K562 (cell line): ENCODE measurements around the gene RHOBTB3. TPM values are rescaled to one million over a fixed set of nuclear protein-coding genes. Genes with fewer than 3 reads are reported as not detected.
A peak's percentile ranks its signal among the peaks of the same experiment; 100 is the strongest.

Experiments used
- CBFA2T3 ChIP-seq: fragments of 450-650 bp; IDR thresholded peaks from 2 replicates; pipeline ENCODE4 v1.6.1; 2017
- KLF13 ChIP-seq: fragments of 450-650 bp; IDR thresholded peaks from 2 replicates; pipeline ENCODE4 v1.6.1; 2016; ENCODE audit warnings: missing genetic modification characterization, low read depth, mild to moderate bottlenecking, missing compliant biosample characterization, moderate library complexity, borderline replicate concordance
- KLF6 ChIP-seq: fragments of 250-450 bp; sonication (Bioruptor Pico); IDR thresholded peaks from 2 replicates; pipeline ENCODE4 v1.4.0; 2020; ENCODE audit warnings: mild to moderate bottlenecking, moderate library complexity, borderline replicate concordance
- RHOXF2B ChIP-seq: fragments of 250-450 bp; sonication (Bioruptor Pico); conservative IDR thresholded peaks from 2 replicates; pipeline ENCODE4 v1.5.1; 2021
- SMARCA4 ChIP-seq: fragments of 450-650 bp; IDR thresholded peaks from 2 replicates; pipeline ENCODE4 v1.6.1; 2016
- ZNF133 ChIP-seq: fragments of 250-450 bp; sonication (Bioruptor Pico); IDR thresholded peaks from 2 replicates; pipeline ENCODE4 v1.4.0; 2020; ENCODE audit warnings: mild to moderate bottlenecking
- ZNF76 ChIP-seq: fragments of 250-450 bp; sonication (Bioruptor Pico); IDR thresholded peaks from 2 replicates; pipeline ENCODE4 v1.4.0; 2020; ENCODE audit warnings: mild to moderate bottlenecking, moderate library complexity, borderline replicate concordance
- ZSCAN32 ChIP-seq: fragments of 450-650 bp; formaldehyde crosslinking; IDR thresholded peaks from 2 replicates; pipeline ENCODE4 v1.4.0; 2020; ENCODE audit warnings: mild to moderate bottlenecking, moderate library complexity
- polyA plus RNA-seq, 8 experiments: library from polyadenylated mRNA; depleted of rRNA in 4 of 8; stranded (reverse) in 5 of 8; unstranded in 3 of 8; fragments of >200 nt; fragmentation: Nextera tagmentation in 2 of 8; fragmentation: Illumina TruSeq in 1 of 8; extraction: Ambion mirVana in 2 of 8; extraction: Trizol in 1 of 8; gene quantifications; 2 replicates each; pipeline versions ENCODE4 v1.2.1 to v1.2.3, GENCODE V29; 2011 to 2014; ENCODE audit warnings: inconsistent platforms in 1 of 8, missing spikeins in 1 of 8
- total RNA-seq, 7 experiments: library from RNA; depleted of rRNA in 6 of 7; stranded (reverse); fragments of >200 nt in 6 of 7; fragmentation: Illumina TruSeq in 2 of 7; extraction: Trizol in 2 of 7; gene quantifications; 2 replicates each; pipeline versions ENCODE4 v1.2.1 to v1.2.3, GENCODE V29; 2011 to 2021; ENCODE audit warnings: low replicate concordance in 1 of 7
- TF ChIP-seq, protein P1 (sequence below): fragments of 250-450 bp; sonication (Bioruptor Pico); IDR thresholded peaks from 2 replicates; pipeline ENCODE4 v1.8.0; 2021; ENCODE audit warnings: mild to moderate bottlenecking, moderate library complexity
- TF ChIP-seq, protein P2 (sequence below): fragments of 250-450 bp; sonication (Bioruptor Pico); IDR thresholded peaks from 2 replicates; pipeline ENCODE4 v1.4.0; 2020; ENCODE audit warnings: mild to moderate bottlenecking, moderate library complexity, borderline replicate concordance
- TF ChIP-seq, protein P3 (sequence below), 3 experiments: fragments of 200-800 bp in 1 of 3; fragments of 250-450 bp in 1 of 3; fragments of 450-650 bp in 1 of 3; sonication (Bioruptor Pico) in 1 of 3; sonication (Bioruptor generic) in 1 of 3; formaldehyde crosslinking in 1 of 3; IDR thresholded peaks; 2 replicates each; pipeline versions ENCODE4 v1.6.1 to v1.8.0; 2016 to 2022; ENCODE audit warnings: mild to moderate bottlenecking in 2 of 3, missing genetic modification characterization in 2 of 3, missing compliant biosample characterization in 1 of 3, moderate library complexity in 1 of 3
- TF ChIP-seq, protein P4 (sequence below): fragments of 450-650 bp; IDR thresholded peaks from 2 replicates; pipeline ENCODE4 v1.6.1; 2016; ENCODE audit warnings: missing biosample characterization, missing genetic modification characterization
- TF ChIP-seq, protein P5 (sequence below): fragments of 250-450 bp; sonication (Bioruptor Pico); IDR thresholded peaks from 2 replicates; pipeline ENCODE4 v1.8.0; 2021; ENCODE audit warnings: moderate library complexity, mild to moderate bottlenecking, inconsistent platforms

The RHOBTB3 gene
- total and polyA plus RNA-seq, 9 of the 15 experiments (the other 6 are each of a cell fraction or from before 2014, with no cell fraction given) = 39.7 to 143 (median 115) TPM

DNA sequence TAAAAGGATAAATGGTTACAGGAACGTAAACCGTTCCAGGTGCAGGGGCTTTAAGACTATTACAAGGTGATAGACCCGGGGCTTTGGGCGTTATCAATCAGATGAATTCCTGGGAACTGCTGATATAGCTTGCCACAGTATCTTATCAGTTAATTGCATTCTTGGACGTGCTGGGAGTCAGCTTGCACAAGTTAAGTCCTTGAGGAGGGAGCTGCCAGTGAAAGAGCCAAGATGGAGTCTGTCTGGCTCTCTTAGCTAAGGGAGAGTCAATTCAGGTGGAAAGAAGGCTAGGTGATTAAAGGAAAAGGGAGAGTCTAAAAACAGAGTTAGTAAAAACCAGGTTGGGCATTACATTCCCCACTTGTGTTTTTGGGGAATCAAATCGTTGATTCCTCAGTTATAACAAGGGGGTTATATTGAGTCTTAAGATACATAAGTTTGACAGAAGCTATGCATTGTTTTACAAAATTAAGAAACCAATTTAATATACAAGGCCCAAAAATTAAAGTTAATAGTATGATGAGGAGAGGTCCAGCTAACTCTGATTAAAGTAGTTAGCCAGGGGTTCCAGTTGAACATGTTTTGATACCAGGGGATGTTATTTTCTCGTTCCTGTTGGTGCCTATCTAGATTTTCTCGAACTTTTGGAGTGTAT, 23.5 kb upstream of the RHOBTB3 start (continued):
- TF ChIP-seq, protein P1, sequence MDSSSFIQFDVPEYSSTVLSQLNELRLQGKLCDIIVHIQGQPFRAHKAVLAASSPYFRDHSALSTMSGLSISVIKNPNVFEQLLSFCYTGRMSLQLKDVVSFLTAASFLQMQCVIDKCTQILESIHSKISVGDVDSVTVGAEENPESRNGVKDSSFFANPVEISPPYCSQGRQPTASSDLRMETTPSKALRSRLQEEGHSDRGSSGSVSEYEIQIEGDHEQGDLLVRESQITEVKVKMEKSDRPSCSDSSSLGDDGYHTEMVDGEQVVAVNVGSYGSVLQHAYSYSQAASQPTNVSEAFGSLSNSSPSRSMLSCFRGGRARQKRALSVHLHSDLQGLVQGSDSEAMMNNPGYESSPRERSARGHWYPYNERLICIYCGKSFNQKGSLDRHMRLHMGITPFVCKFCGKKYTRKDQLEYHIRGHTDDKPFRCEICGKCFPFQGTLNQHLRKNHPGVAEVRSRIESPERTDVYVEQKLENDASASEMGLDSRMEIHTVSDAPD (CRISPR knock-in tag) = peak; percentile 77; the same call in 1 of the 2 replicates
- TF ChIP-seq CBFA2T3 (peak; percentile 56), SMARCA4 (0 out of 2 replicates have a peak, but pooled peaks have one; percentile 33), KLF13 (peak; percentile 91), ZNF76 (CRISPR knock-in tag) (peak; percentile 98), RHOXF2B (peak; percentile 88; the same call in 1 of the 2 replicates), KLF6 (CRISPR knock-in tag) (peak; percentile 99), ZNF133 (CRISPR knock-in tag) (peak; percentile 87; the same call in 1 of the 2 replicates), ZSCAN32 (CRISPR knock-in tag) (peak; percentile 75)
- TF ChIP-seq, protein P2, sequence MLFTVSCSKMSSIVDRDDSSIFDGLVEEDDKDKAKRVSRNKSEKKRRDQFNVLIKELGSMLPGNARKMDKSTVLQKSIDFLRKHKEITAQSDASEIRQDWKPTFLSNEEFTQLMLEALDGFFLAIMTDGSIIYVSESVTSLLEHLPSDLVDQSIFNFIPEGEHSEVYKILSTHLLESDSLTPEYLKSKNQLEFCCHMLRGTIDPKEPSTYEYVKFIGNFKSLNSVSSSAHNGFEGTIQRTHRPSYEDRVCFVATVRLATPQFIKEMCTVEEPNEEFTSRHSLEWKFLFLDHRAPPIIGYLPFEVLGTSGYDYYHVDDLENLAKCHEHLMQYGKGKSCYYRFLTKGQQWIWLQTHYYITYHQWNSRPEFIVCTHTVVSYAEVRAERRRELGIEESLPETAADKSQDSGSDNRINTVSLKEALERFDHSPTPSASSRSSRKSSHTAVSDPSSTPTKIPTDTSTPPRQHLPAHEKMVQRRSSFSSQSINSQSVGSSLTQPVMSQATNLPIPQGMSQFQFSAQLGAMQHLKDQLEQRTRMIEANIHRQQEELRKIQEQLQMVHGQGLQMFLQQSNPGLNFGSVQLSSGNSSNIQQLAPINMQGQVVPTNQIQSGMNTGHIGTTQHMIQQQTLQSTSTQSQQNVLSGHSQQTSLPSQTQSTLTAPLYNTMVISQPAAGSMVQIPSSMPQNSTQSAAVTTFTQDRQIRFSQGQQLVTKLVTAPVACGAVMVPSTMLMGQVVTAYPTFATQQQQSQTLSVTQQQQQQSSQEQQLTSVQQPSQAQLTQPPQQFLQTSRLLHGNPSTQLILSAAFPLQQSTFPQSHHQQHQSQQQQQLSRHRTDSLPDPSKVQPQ (CRISPR knock-in tag) = peak; percentile 84
- TF ChIP-seq, protein P3, sequence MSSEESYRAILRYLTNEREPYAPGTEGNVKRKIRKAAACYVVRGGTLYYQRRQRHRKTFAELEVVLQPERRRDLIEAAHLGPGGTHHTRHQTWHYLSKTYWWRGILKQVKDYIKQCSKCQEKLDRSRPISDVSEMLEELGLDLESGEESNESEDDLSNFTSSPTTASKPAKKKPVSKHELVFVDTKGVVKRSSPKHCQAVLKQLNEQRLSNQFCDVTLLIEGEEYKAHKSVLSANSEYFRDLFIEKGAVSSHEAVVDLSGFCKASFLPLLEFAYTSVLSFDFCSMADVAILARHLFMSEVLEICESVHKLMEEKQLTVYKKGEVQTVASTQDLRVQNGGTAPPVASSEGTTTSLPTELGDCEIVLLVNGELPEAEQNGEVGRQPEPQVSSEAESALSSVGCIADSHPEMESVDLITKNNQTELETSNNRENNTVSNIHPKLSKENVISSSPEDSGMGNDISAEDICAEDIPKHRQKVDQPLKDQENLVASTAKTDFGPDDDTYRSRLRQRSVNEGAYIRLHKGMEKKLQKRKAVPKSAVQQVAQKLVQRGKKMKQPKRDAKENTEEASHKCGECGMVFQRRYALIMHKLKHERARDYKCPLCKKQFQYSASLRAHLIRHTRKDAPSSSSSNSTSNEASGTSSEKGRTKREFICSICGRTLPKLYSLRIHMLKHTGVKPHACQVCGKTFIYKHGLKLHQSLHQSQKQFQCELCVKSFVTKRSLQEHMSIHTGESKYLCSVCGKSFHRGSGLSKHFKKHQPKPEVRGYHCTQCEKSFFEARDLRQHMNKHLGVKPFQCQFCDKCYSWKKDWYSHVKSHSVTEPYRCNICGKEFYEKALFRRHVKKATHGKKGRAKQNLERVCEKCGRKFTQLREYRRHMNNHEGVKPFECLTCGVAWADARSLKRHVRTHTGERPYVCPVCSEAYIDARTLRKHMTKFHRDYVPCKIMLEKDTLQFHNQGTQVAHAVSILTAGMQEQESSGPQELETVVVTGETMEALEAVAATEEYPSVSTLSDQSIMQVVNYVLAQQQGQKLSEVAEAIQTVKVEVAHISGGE (CRISPR knock-in tag; IDR thresholded peaks at IDR 0.05) = peak in 1 of 3 experiments; percentile 83; a peak in 2 of 6 replicates
- TF ChIP-seq, protein P4, sequence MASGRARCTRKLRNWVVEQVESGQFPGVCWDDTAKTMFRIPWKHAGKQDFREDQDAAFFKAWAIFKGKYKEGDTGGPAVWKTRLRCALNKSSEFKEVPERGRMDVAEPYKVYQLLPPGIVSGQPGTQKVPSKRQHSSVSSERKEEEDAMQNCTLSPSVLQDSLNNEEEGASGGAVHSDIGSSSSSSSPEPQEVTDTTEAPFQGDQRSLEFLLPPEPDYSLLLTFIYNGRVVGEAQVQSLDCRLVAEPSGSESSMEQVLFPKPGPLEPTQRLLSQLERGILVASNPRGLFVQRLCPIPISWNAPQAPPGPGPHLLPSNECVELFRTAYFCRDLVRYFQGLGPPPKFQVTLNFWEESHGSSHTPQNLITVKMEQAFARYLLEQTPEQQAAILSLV (tag) = peak; percentile 96
- TF ChIP-seq, protein P5, sequence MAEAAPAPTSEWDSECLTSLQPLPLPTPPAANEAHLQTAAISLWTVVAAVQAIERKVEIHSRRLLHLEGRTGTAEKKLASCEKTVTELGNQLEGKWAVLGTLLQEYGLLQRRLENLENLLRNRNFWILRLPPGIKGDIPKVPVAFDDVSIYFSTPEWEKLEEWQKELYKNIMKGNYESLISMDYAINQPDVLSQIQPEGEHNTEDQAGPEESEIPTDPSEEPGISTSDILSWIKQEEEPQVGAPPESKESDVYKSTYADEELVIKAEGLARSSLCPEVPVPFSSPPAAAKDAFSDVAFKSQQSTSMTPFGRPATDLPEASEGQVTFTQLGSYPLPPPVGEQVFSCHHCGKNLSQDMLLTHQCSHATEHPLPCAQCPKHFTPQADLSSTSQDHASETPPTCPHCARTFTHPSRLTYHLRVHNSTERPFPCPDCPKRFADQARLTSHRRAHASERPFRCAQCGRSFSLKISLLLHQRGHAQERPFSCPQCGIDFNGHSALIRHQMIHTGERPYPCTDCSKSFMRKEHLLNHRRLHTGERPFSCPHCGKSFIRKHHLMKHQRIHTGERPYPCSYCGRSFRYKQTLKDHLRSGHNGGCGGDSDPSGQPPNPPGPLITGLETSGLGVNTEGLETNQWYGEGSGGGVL (CRISPR knock-in tag) = peak; percentile 87
